ENCODE results near the gene TCP11L2.

DNA sequence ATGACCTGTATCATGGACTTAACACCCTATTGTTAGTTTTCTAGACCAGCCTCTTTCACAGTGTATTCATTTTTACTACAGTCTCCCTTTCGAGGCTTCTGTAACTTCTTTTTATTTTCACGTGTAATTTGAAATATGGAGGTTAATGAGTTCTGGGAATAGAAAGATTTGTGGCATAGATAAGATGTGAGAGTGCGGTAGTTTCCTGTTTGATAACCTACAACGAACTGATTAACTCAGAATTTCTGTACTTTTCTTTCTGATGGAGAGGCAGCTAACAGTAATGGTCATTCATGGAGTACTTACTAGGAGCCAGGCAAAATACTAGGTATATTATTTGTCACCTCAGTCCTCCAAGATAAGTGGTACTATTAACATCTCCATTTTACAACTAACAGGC, 76.3 kb downstream of the TCP11L2 start:
- TF ChIP-seq POLR2AphosphoS5 (IDR thresholded peaks at IDR 0.05; ENCODE audit: borderline replicate concordance, low read depth, low read length) (no peak), EZH2 (IDR thresholded peaks at IDR 0.05) (no peak)
